ENCODE measurements around the gene CASS4. TPM values are rescaled to one million over a fixed set of nuclear protein-coding genes. Genes with fewer than 3 reads are reported as not detected.
A peak's percentile ranks its signal among the peaks of the same experiment; 100 is the strongest.

CASS4 gene
- total RNA-seq, 1 experiment from 2014 or later: not detected

- DNase-seq (ENCODE audit: unreplicated experiment): no peak
- H3K4me1 Mint-ChIP-seq (ENCODE audit: insufficient read depth, unreplicated experiment): peaks cover 22% of the 10 kb centered on the region
- H3K4me3 Mint-ChIP-seq (ENCODE audit: unreplicated experiment): no peak overlapping the region
- H3K27ac Mint-ChIP-seq (ENCODE audit: low read depth, unreplicated experiment): no peak overlapping the region
- no peaks in the 10 kb centered on the region for H3K9me3 Mint-ChIP-seq (ENCODE audit: unreplicated experiment)
- TF ChIP-seq CTCF (IDR thresholded peaks at IDR 0.05; ENCODE audit: unreplicated experiment): no peak
- CTCF ChIA-PET: interaction anchor here (0.5 to 3.0 kb wide), 13 partner anchors 12 to 1968 kb away, joined by 3 to 30 read pairs (median 3); no protein-coding TSS in a partner anchor
- TSS peak; percentile 58 for BruUV-seq (replicated peaks)
- H3K27me3 Mint-ChIP-seq (ENCODE audit: insufficient read depth, unreplicated experiment): no peaks in the 10 kb centered on the region
- intact Hi-C loops (cut with micrococcal nuclease): loop anchor here (2.0 kb wide), 2 partner anchors 34 to 190 kb away; partner anchors contain the start of gene FAM210B
- POLR2A ChIA-PET: interaction anchor here (0.5 to 6.8 kb wide), 22 partner anchors 11 to 669 kb away, joined by 3 to 100 read pairs (median 4); partner anchors contain the start of genes CASS4, FAM210B, RTF2 and TFAP2C
- H3K36me3 Mint-ChIP-seq (ENCODE audit: insufficient read depth, unreplicated experiment): peaks cover 43% of the 10 kb centered on the region
Observed at GRCh38 chr20:56392881-56393482, 19.1 kb upstream of the CASS4 start.

GRCh38 chr20:56393653-56394052, 18.4 kb upstream of the CASS4 start:
- Mint-ChIP-seq H3K9me3 (ENCODE audit: unreplicated experiment) (no peaks in the 10 kb centered on the region), H3K27me3 (ENCODE audit: insufficient read depth, unreplicated experiment) (no peaks in the 10 kb centered on the region), H3K27ac (ENCODE audit: low read depth, unreplicated experiment) (no peak overlapping the region), H3K36me3 (ENCODE audit: insufficient read depth, unreplicated experiment) (peaks cover 42% of the 10 kb centered on the region), H3K4me1 (ENCODE audit: insufficient read depth, unreplicated experiment) (peaks cover 22% of the 10 kb centered on the region), H3K4me3 (ENCODE audit: unreplicated experiment) (no peak overlapping the region)
- ChIA-PET CTCF (interaction anchor here (0.5 to 1.5 kb wide), 10 partner anchors 11 to 1412 kb away, joined by 3 to 4 read pairs (median 3); partner anchors contain the start of gene FAM210B), POLR2A (interaction anchor here (0.5 to 6.8 kb wide), 13 partner anchors 11 to 668 kb away, joined by 3 to 100 read pairs (median 4); partner anchors contain the start of genes FAM210B and RTF2)
- DNase-seq (ENCODE audit: unreplicated experiment): no peak
- intact Hi-C loops (cut with micrococcal nuclease): loop anchor here (2.0 kb wide), 2 partner anchors 35 to 191 kb away; partner anchors contain the start of gene FAM210B
- no TSS peak for BruUV-seq (replicated peaks)
- TF ChIP-seq CTCF (IDR thresholded peaks at IDR 0.05; ENCODE audit: unreplicated experiment): no peak

- ChIA-PET POLR2A (interaction anchor here (0.5 to 6.8 kb wide), 5 partner anchors 9 to 1849 kb away, joined by 3 to 100 read pairs (median 3); partner anchors contain the start of genes CASS4 and FAM210B), CTCF (interaction anchor here (0.6 to 1.8 kb wide), 9 partner anchors 11 to 192 kb away, joined by 3 to 9 read pairs (median 4); partner anchors contain the start of gene MC3R)
- Mint-ChIP-seq H3K4me1 (ENCODE audit: insufficient read depth, unreplicated experiment) (peaks cover 6% of the 10 kb centered on the region), H3K27ac (ENCODE audit: low read depth, unreplicated experiment) (peak overlapping the region; percentile 27), H3K4me3 (ENCODE audit: unreplicated experiment) (no peak overlapping the region), H3K36me3 (ENCODE audit: insufficient read depth, unreplicated experiment) (peaks cover 54% of the 10 kb centered on the region), H3K27me3 (ENCODE audit: insufficient read depth, unreplicated experiment) (no peaks in the 10 kb centered on the region), H3K9me3 (ENCODE audit: unreplicated experiment) (no peaks in the 10 kb centered on the region)
- no peak for DNase-seq (ENCODE audit: unreplicated experiment)
- BruUV-seq (replicated peaks): no TSS peak
- no peak for TF ChIP-seq CTCF (IDR thresholded peaks at IDR 0.05; ENCODE audit: unreplicated experiment)
- intact Hi-C loops (cut with micrococcal nuclease): no loop called here
Observed at GRCh38 chr20:56395166-56395565, 16.9 kb upstream of the CASS4 start.

- Mint-ChIP-seq H3K4me3 (ENCODE audit: unreplicated experiment) (no peak overlapping the region), H3K36me3 (ENCODE audit: insufficient read depth, unreplicated experiment) (peaks cover 98% of the 10 kb centered on the region), H3K9me3 (ENCODE audit: unreplicated experiment) (no peaks in the 10 kb centered on the region), H3K4me1 (ENCODE audit: insufficient read depth, unreplicated experiment) (no peaks in the 10 kb centered on the region), H3K27me3 (ENCODE audit: insufficient read depth, unreplicated experiment) (no peaks in the 10 kb centered on the region), H3K27ac (ENCODE audit: low read depth, unreplicated experiment) (no peak overlapping the region)
- intact Hi-C loops (cut with micrococcal nuclease): loop anchor here (1.0 to 5.0 kb wide), 3 partner anchors 67 to 177 kb away; partner anchors contain the start of gene RTF2
- no TSS peak for BruUV-seq (replicated peaks)
- POLR2A ChIA-PET: interaction anchor here (0.7 to 1.1 kb wide), 2 partner anchors 41 to 893 kb away, joined by 3 to 4 read pairs; partner anchors contain the start of gene FAM210B
- peak; percentile 60 for TF ChIP-seq CTCF (IDR thresholded peaks at IDR 0.05; ENCODE audit: unreplicated experiment)
- peak; percentile 70 for DNase-seq (ENCODE audit: unreplicated experiment)
- CTCF ChIA-PET: interaction anchor here (0.5 to 1.9 kb wide), 22 partner anchors 9 to 994 kb away, joined by 3 to 14 read pairs (median 4); partner anchors contain the start of gene CASS4
Observed at GRCh38 chr20:56400001-56400640, 11.9 kb upstream of the CASS4 start.

Data from MCF 10A (cell line).